Dermis microvascular lymphatic vessel endothelial cell (primary cell): ENCODE data around the gene SLC6A20. TPM values are rescaled to one million over a fixed set of nuclear protein-coding genes. Genes with fewer than 3 reads are reported as not detected.
"Not testable (repeated sequence)": the region's sequence is repeated elsewhere in the genome, so short reads cannot be mapped to it uniquely, and the experiment has no call there.

Experiments
- DNase-seq, 2 donors: peaks; one replicate each; pipeline versions ENCODE4 v3.0.0 to v3.0.0-alpha.2; 2010; ENCODE audit warnings: low read depth in 2 of 2
- total RNA-seq: library from RNA; depleted of rRNA; stranded (reverse); fragments of >200 nt; gene quantifications from 2 replicates; pipeline ENCODE4 v1.2.1, GENCODE V29; 2014

Gene SLC6A20
- total RNA-seq, 1 donor from 2014 or later: not detected

GRCh38 chr3:45760878-45761711, 35.2 kb downstream of the SLC6A20 start:
- DNase-seq: peak; percentile 58 to 77

GRCh38 chr3:45759851-45760250, 36.5 kb downstream of the SLC6A20 start:
- no peak for DNase-seq

GRCh38 chr3:45758871-45759270, 37.5 kb downstream of the SLC6A20 start:
- DNase-seq: no peak

- DNase-seq: not testable (repeated sequence)
Measured at GRCh38 chr3:45757141-45757540, 39.2 kb downstream of the SLC6A20 start.

- no peak for DNase-seq
Measured at GRCh38 chr3:45756055-45756454, 40.3 kb downstream of the SLC6A20 start.

GRCh38 chr3:45754461-45754860, 41.9 kb downstream of the SLC6A20 start:
- no peak for DNase-seq

GRCh38 chr3:45753095-45753494, 43.2 kb downstream of the SLC6A20 start:
- DNase-seq: no peak

- DNase-seq: no peak
Measured at GRCh38 chr3:45751537-45752242, 44.6 kb downstream of the SLC6A20 start.

GRCh38 chr3:45749880-45750279, 46.5 kb downstream of the SLC6A20 start:
- DNase-seq: no peak

- DNase-seq: not testable (repeated sequence)
Measured at GRCh38 chr3:45749036-45749600, 47.2 kb downstream of the SLC6A20 start.

- DNase-seq: no peak
Measured at GRCh38 chr3:45748068-45748467, 48.3 kb downstream of the SLC6A20 start.

- no peak for DNase-seq
Measured at GRCh38 chr3:45746777-45747622, 49.3 kb downstream of the SLC6A20 start.

GRCh38 chr3:45746165-45746776, 50.1 kb downstream of the SLC6A20 start:
- DNase-seq: no peak

GRCh38 chr3:45742461-45743089, 53.8 kb downstream of the SLC6A20 start:
- DNase-seq: no peak

GRCh38 chr3:45741742-45742460, 54.4 kb downstream of the SLC6A20 start:
- no peak for DNase-seq

- DNase-seq: no peak
Measured at GRCh38 chr3:45741247-45741646, 55.1 kb downstream of the SLC6A20 start.

- DNase-seq: no peak
Measured at GRCh38 chr3:45739991-45740390, 56.3 kb downstream of the SLC6A20 start.

GRCh38 chr3:45737234-45737633, 59.1 kb downstream of the SLC6A20 start:
- no peak for DNase-seq

- DNase-seq: no peak
Measured at GRCh38 chr3:45736707-45737106, 59.6 kb downstream of the SLC6A20 start.
